GM19099 (cell line): ENCODE measurements around the gene MAD1L1.

Experiments
- POLR2A ChIP-seq: IDR thresholded peaks from 3 replicates; pipeline ENCODE4 v1.6.1; 2011; ENCODE audit warnings: low read depth; ENCODE audit not compliant: insufficient read length; ENCODE audit errors: extremely low read depth

MAD1L1 gene

DNA sequence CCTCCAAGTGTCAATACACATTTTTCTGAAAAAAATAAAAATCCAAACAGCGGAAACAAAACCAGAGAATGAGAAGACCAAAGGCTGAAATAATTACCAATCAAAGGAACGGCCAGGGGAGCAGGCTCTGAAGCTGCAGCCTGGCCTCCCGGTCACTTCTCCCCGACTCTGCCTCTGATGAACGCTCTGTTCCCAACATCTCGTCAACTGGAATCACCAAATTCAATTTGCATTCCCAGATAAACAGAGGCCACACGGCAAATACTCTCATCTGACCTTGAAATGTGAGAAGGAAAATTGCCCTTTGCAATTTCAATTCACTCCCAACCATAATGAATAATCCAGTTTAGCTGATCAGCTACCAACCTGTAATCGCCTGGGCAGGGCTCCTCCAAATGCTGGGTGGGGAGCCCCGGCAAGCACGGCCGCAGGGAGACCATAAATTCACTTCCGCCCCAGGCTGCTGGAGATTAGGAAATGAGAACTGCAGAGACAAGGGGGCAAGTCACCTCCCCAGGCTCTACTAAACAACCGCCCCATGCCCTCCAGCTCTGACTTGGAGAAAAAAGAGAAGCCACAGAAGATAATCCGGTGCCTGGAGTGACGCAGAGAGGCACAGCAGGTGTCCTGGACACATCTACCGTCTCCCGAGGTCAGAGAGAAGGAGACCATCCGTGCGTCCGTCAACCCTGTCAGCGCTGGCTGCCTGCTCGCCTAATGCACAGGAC is 153.2 kb downstream of the MAD1L1 start:
- TF ChIP-seq POLR2A = no peak

DNA sequence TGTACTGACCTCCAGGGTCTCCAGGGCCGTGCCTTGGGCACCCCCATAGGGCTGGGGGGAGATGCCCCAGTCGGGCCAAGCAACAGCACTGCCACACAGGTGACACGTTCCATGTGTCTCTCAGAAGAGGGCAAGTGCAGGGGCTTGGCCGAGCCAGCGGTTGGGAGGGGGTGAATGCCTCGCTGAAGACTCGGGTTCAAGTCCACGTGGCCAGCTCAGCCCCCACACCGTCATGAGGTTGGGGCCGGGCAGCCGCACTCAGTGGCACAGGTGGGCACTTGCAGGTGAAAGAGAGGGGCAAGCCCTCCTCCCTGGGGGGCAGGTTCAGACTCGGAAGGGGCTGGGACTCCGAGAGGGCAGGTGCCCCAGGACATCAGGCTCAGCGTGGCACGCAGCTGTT is 153.8 kb downstream of the MAD1L1 start:
- TF ChIP-seq POLR2A = no peak

GRCh38 chr7:2076649-2077064 is 156.1 kb downstream of the MAD1L1 start:
- no peak for TF ChIP-seq POLR2A

DNA sequence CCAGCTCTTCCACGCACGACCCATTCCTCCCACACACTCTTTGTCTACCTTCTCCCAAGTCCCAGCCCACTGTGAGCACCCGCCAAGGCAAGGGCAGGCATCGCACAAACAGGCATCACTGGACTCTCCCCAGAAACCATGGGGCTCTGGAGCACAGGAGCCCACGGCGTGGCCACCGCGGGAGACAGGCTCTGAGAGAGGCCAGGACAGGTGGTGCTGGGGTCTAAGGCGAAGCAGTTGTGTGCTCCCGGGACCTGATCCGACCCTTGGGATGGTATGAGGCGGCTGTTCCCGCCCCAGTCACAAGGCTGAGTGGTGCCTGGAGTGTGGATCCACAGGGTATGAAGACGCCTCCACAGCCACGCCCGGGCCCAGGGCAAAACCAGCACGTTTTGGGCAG is 156.9 kb downstream of the MAD1L1 start:
- TF ChIP-seq POLR2A = no peak

DNA sequence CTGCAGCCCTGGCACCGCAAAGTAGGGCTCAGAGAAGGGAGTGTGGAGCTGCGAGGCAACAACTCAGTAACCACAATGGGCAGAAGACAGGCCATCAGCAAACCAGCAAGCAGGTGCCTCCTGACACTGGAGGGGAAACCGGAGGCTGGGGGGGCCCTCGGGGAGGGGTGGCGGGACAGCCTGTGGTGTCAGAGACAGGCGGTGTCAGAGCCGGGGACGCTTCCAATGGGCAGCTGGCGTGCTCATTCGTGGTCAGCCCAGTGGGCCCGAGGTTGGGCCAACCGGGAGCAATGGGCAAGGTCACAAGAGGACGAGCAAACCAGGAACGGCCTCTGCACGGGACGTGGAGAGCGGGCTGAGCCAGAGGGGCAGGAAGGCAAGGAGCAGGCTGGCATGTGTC is 158.1 kb downstream of the MAD1L1 start:
- TF ChIP-seq POLR2A = no peak

DNA sequence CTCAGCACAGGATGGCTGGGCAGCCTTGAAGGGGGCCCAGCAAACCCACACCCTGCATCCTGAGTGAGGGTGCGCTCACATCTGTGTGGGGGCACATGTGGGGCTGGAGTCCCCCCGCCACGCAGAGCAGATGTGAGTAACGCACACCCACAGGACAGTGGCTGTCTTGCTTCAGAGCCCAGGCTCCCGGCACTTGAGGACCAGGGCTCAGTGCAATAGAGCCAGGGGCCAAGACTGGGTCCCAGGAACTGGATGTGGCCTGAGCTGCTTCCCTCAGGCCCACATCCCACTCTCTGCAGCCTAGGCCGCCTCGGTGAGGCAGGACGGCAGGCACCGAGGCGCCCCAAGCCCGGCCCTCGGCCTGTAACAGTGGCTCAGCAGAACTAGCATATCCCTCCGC is 159.9 kb downstream of the MAD1L1 start:
- no peak for TF ChIP-seq POLR2A

DNA sequence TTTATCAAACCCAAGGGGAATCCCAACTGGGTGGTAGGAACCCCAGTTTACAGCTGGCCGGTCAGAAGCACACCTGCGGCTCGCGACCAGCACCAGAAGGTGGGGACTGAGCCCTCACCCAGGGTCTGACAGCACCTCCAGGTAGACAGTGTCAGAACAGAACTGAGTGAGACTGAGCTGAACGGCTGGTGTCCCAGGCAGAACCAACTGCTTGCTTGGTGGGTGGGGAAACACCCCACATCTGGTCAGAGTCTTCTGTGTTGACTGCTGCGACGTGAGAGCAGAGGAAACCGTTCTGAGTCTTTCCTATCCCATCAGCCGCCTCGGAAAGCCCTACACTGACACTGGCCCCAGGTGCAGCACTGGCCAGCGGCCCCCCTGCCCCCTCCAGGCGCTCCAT is 160.7 kb downstream of the MAD1L1 start:
- no peak for TF ChIP-seq POLR2A

DNA sequence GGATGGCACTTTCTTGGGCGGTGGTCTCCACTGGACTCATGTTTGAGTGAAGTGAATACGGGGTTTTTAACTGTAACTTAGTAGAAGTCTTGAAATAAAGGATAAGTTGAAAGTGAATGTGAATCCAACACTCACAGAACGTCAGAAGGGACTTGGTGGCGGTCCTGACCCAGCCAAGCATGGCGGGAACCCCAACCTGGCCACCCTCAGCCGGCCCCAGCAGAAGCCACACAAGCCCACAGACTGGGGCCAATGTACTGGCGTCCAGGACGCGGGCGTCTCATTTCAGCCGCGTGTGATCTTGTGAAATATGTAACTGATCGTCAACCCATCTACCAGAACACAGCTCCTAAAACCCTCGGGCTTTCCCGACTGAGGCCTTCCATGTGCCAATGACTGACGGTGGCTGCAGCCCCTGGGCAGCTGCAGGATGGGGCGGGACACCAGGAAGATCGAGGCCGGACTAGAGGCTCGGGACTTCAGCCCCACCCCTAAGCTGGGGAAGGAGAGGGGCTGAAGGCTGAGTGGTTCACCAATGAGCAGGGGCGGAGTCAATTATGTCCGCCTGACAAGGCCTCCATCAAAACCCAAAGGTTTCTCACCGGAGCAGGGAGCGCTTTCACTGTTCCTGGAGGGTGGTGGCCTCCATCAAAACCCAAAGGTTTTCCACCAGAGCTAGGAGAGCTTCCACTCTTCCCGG is 161.5 kb downstream of the MAD1L1 start:
- TF ChIP-seq POLR2A = no peak

DNA sequence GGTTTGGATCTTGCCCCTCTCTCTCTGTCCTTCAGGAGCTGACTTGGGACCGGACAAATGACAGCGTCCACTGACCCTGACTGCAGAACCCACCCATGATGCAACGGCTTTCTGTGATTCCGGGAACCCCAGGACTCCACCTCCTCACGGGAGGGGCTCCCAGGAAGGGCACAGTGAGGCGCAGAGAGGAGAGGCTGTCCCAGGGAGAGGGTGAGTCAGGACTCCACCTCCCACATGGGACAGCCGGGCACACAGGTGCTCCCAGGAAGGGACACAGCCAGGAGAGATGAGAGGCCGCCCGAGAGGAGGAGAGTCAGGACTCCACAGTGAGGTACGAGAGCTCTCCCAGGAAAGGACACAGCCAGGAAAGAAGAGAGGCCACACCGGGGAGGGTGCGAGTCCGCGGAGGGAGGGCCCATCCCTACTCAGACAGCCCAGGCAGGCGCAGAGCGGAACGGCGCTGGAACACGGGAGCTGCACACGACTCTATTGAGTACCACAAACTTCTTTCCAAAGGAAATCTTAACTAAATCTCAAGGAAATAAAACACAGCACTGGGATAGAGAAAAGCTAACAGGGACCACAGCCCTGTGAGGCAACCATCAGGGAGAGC is 162.5 kb downstream of the MAD1L1 start:
- TF ChIP-seq POLR2A = no peak

DNA sequence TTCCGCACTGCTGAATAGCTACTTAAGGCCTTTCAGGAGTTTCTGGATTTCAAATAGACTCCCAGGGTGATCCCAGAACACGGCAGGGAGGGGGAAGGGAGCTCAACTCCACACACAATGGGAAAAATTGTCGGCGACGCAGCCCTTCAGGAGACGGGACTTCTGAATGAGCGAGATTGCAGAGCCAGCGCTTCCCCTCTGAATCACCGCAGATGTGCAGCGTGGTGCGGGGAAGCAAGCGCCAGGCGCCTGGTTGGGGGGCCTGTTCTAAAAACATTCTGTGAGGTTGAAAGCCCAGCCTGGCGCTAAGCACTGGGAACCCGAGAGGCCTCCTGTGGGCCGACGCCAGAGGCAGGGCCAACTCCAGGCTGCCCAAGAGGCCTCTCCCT is 163.3 kb downstream of the MAD1L1 start:
- TF ChIP-seq POLR2A = no peak

- no peak for TF ChIP-seq POLR2A
Observed at GRCh38 chr7:2068693-2069471, 163.9 kb downstream of the MAD1L1 start.

DNA sequence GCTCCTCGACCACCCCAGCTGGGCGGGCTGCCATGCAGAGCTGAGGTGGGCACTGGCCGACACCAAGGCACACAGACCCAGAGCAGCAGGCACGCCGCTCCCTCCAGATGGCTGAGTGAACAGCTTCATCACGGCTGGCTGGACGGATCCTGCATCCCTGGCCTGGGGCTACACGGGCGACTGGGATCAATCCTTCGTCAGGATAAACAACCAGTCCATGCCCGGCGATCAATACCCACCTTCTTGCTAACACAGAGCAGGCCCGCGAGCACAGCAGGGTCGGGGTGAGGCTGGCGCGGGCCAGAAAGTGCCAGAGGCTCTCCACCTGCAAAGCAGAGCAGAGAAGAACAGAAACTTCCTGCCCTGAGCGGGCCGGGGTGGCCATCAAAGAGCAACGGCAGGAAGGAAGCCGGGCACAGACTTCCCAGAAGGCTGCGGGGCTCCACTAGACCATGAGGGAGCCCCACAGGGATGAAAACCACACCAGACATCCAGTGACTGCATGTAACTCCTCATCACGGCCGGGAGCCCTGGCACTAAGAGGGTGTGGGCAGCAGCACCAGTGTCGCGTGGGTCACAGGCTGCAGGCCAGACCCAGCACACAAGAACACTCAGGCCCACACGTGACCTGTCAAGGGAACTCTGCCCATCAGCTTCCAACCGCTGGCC is 166.4 kb downstream of the MAD1L1 start:
- no peak for TF ChIP-seq POLR2A

GRCh38 chr7:2065528-2065927 is 167.2 kb downstream of the MAD1L1 start:
- no peak for TF ChIP-seq POLR2A

DNA sequence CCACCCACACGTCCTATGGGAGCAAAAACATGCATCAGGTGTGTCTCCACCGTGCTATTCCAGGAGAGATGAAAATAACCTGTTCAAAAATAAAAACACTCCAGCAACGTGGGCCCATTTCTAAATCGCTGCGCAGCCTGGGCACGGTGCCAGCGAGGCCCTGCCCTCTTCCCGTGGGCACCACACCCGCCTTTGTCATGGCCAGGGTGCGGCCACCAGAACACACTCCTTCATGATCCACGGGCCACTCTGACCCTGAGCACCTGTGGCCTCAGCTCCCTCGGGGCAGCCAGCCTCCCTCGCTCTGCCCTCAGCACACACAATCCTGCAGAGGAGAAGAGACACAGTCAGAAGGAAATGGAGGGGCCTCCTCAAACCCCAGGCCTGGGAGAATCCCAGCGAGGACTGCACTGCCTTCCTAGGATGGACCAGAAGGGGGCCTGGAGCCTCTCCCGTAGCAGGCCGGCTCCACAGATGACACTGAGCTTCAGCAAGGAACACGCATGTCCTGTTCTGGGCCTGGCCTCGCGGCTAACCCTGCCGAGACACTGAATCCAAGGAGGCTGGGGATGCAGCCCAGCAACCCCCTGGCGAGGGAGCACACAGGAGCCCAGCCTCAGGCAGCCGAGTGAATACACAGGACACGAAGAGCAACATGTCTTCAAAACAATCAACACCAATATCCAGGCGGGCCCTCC is 169.0 kb downstream of the MAD1L1 start:
- no peak for TF ChIP-seq POLR2A

DNA sequence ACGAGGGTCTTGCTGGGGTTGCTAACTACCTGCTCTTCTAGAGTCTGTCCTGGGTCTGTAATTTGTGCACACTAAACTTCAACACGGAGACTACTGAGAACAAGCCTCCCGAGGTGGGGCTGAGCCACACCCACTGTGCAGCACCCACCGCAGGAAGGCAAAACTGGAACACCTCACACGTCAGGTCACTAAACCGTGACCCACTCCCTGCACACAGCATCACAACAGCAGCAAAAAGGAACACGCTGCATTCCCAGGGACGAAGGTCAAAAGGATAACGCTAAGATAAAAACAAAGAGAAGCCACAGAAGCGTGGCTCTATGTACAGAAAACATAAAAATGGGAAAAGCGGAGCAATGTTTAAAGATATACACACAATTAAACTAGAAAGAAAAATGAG is 170.1 kb downstream of the MAD1L1 start:
- no peak for TF ChIP-seq POLR2A

GRCh38 chr7:2060701-2061100 is 172.0 kb downstream of the MAD1L1 start:
- TF ChIP-seq POLR2A = no peak
